ENCODE results near the gene STK40.

Gene STK40

GRCh38 chr1:36306210-36306901 is 79.4 kb downstream of the STK40 start, which contains the start of gene SH3D21:
SH3D21 (plus strand) TSS chr1:36306368; CDS start chr1:36306421, 53 bp downstream.
- DNase-seq = peak; percentile 73

- DNase-seq = no peak
These were observed 79.9 kb downstream of the STK40 start for GRCh38 chr1:36305915-36306209.

- no peak for DNase-seq
These were observed 80.5 kb downstream of the STK40 start for GRCh38 chr1:36304970-36305914.

GRCh38 chr1:36304521-36304920 is 81.2 kb downstream of the STK40 start:
- DNase-seq = no peak

GRCh38 chr1:36303650-36304360 is 81.9 kb downstream of the STK40 start:
- no peak for DNase-seq

- DNase-seq = no peak
These were observed 82.5 kb downstream of the STK40 start for GRCh38 chr1:36303244-36303643.

- no peak for DNase-seq
These were observed 84.5 kb downstream of the STK40 start for GRCh38 chr1:36301220-36301619.

GRCh38 chr1:36300526-36300925 is 85.2 kb downstream of the STK40 start:
- no peak for DNase-seq

GRCh38 chr1:36298640-36299039 is 87.1 kb downstream of the STK40 start:
- DNase-seq = no peak

- DNase-seq = no peak
These were observed 88.7 kb downstream of the STK40 start for GRCh38 chr1:36297062-36297461.

GRCh38 chr1:36295390-36295789 is 90.3 kb downstream of the STK40 start:
- no peak for DNase-seq

All from NCI-H2107 (cell line).